Trophoblast cell (in vitro differentiated cells and primary cell): ENCODE measurements around the gene TPMT.

Experiments used
- DNase-seq, 2 donors: peaks; one replicate each; pipeline ENCODE4 v3.0.0-alpha.2; 2016
- H2AFZ ChIP-seq: 2 replicates; pipeline ENCODE4 v1.6.1; 2013; ENCODE audit warnings: low read length, moderate library complexity, mild to moderate bottlenecking; ENCODE audit not compliant: insufficient read depth, poor library complexity
- H2AK5ac ChIP-seq: 2 replicates; pipeline ENCODE4 v1.6.1; 2013; ENCODE audit warnings: mild to moderate bottlenecking, low read length
- H2BK120ac ChIP-seq: 2 replicates; pipeline ENCODE4 v1.6.1; 2013; ENCODE audit warnings: low read length, mild to moderate bottlenecking, moderate library complexity; ENCODE audit not compliant: insufficient read depth, poor library complexity
- H2BK12ac ChIP-seq: 2 replicates; pipeline ENCODE4 v1.6.1; 2013; ENCODE audit warnings: mild to moderate bottlenecking, low read length, moderate library complexity
- H2BK5ac ChIP-seq: 2 replicates; pipeline ENCODE4 v1.6.1; 2013; ENCODE audit warnings: low read length, low read depth, moderate library complexity, mild to moderate bottlenecking; ENCODE audit not compliant: poor library complexity
- H3K14ac ChIP-seq: 2 replicates; pipeline ENCODE4 v1.6.1; 2013; ENCODE audit warnings: mild to moderate bottlenecking, low read length
- H3K18ac ChIP-seq: 2 replicates; pipeline ENCODE4 v1.6.1; 2013; ENCODE audit warnings: mild to moderate bottlenecking, low read length
- H3K23ac ChIP-seq: 2 replicates; pipeline ENCODE4 v1.6.1; 2013; ENCODE audit warnings: low read length
- H3K27ac ChIP-seq: 2 replicates; pipeline ENCODE4 v1.5.1; 2013; ENCODE audit warnings: low read depth, mild to moderate bottlenecking, inconsistent platforms, low read length, moderate library complexity
- H3K27me3 ChIP-seq: 2 replicates; pipeline ENCODE4 v1.6.1; 2013; ENCODE audit warnings: inconsistent platforms, mild to moderate bottlenecking, low read length, moderate library complexity; ENCODE audit not compliant: insufficient read depth
- H3K36me3 ChIP-seq, 2 experiments: 1 replicate in 1 of 2; 2 replicates in 1 of 2; pipeline ENCODE4 v1.6.1; 2013; ENCODE audit warnings: low read length in 2 of 2, mild to moderate bottlenecking in 2 of 2, moderate library complexity in 1 of 2; ENCODE audit not compliant: insufficient read depth in 2 of 2, control insufficient read depth in 1 of 2
- H3K4ac ChIP-seq: 2 replicates; pipeline ENCODE4 v1.6.1; 2013; ENCODE audit warnings: low read depth, mild to moderate bottlenecking, low read length, moderate library complexity
- H3K4me1 ChIP-seq, 2 experiments: 1 replicate in 1 of 2; 2 replicates in 1 of 2; pipeline ENCODE4 v1.6.1; 2013; ENCODE audit warnings: low read length in 2 of 2, mild to moderate bottlenecking in 2 of 2, moderate library complexity in 1 of 2; ENCODE audit not compliant: insufficient read depth in 2 of 2, control insufficient read depth in 1 of 2
- H3K4me2 ChIP-seq: 2 replicates; pipeline ENCODE4 v1.6.1; 2013; ENCODE audit warnings: inconsistent platforms, mild to moderate bottlenecking, low read length, moderate library complexity
- H3K4me3 ChIP-seq: 2 replicates; pipeline ENCODE4 v1.5.1; 2013; ENCODE audit warnings: mild to moderate bottlenecking, low read depth, low read length, inconsistent platforms
- H3K79me1 ChIP-seq: one replicate; pipeline ENCODE4 v1.6.1; 2013; ENCODE audit warnings: low read length
- H3K79me2 ChIP-seq: 2 replicates; pipeline ENCODE4 v1.6.1; 2013; ENCODE audit warnings: low read length, mild to moderate bottlenecking; ENCODE audit not compliant: control insufficient read depth, insufficient read depth, poor library complexity
- H3K9ac ChIP-seq: 2 replicates; pipeline ENCODE4 v1.6.1; 2013; ENCODE audit warnings: mild to moderate bottlenecking, low read length
- H3K9me3 ChIP-seq: 2 replicates; pipeline ENCODE4 v1.6.1; 2013; ENCODE audit warnings: low read depth, mild to moderate bottlenecking, control low read depth, inconsistent platforms, low read length; ENCODE audit not compliant: insufficient read depth
- H4K12ac ChIP-seq: 2 replicates; pipeline ENCODE4 v1.6.1; 2013; ENCODE audit warnings: low read depth, mild to moderate bottlenecking, low read length, moderate library complexity
- H4K8ac ChIP-seq: 2 replicates; pipeline ENCODE4 v1.6.1; 2013; ENCODE audit warnings: low read depth, mild to moderate bottlenecking, low read length, moderate library complexity
- H4K91ac ChIP-seq: one replicate; pipeline ENCODE4 v1.6.1; 2013; ENCODE audit warnings: low read depth, mild to moderate bottlenecking, low read length, moderate library complexity
- WGBS: extraction: QIAGEN DNeasy Blood & Tissue Kit; methylation state at CpG from one replicate; pipeline ENCODE4 v1.1.7; 2013; ENCODE audit warnings: missing lambda C conversion rate; ENCODE audit not compliant: insufficient read length, insufficient coverage; ENCODE audit errors: extremely low coverage; 5-methylcytosine and 5-hydroxymethylcytosine counted together

Gene TPMT

DNA sequence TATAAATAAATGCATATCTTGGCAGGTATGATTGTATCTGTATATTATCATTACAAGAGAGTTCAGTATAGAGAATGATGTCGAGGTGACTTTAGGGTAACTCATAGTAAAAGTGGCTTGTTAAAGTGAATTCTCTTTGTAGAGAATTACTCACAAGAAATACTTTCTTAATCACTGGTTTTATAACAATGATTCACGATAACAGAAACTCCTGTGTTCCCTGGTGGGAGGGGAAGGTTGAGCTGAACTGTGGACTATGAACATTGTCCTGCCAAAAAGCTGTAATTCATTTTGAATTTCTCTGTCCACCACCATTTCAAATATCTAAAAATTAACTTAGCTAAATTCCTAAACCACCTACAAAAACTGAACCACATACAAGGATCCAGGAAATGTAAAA lies 7.7 kb downstream of the TPMT start:
- H4K12ac ChIP-seq = no peak overlapping the region
- no peak for DNase-seq
- H3K79me1 ChIP-seq = no peaks in the 10 kb centered on the region
- no peak overlapping the region for H3K4me3 ChIP-seq
- no peak overlapping the region for H3K18ac ChIP-seq
- H4K8ac ChIP-seq = no peak overlapping the region
- H3K14ac ChIP-seq = no peak overlapping the region
- no peak overlapping the region for H3K4ac ChIP-seq
- no peaks in the 10 kb centered on the region for H3K79me2 ChIP-seq
- H2BK12ac ChIP-seq = no peak overlapping the region
- H2AK5ac ChIP-seq = no peak overlapping the region
- H3K36me3 ChIP-seq = peaks cover 2 to 4% of the 10 kb centered on the region in 2 experiments
- no peak overlapping the region for H3K23ac ChIP-seq
- H3K9ac ChIP-seq = no peak overlapping the region
- no peak overlapping the region for H2AFZ ChIP-seq
- H2BK5ac ChIP-seq = no peak overlapping the region
- WGBS = no CpG with 5 or more reads among the region's 2 CpGs
- no peaks in the 10 kb centered on the region for H3K27me3 ChIP-seq
- no peak overlapping the region for H3K4me2 ChIP-seq
- H3K9me3 ChIP-seq = no peaks in the 10 kb centered on the region
- no peak overlapping the region for H4K91ac ChIP-seq
- no peak overlapping the region for H3K27ac ChIP-seq
- no peak overlapping the region for H2BK120ac ChIP-seq
- peaks cover 0 to 3% of the 10 kb centered on the region in 2 experiments for H3K4me1 ChIP-seq

DNA sequence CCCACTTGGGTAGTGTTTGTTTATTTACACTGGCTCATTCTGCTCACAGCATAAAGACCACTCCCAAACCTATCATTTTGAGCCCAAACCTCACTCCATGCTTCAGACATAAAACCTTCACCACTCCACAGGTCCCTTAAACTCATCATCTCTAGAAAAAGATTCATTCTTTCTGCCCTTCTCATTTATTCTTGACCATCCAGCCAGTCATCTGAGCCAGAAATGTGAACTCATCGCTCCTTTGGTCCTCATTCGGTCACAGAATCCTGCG lies 12.4 kb downstream of the TPMT start:
- no peak overlapping the region for H4K12ac ChIP-seq
- no peak overlapping the region for H3K27ac ChIP-seq
- no peak overlapping the region for H2BK12ac ChIP-seq
- no peak overlapping the region for H2AFZ ChIP-seq
- no peak overlapping the region for H4K91ac ChIP-seq
- H3K4me1 ChIP-seq = no peaks in the 10 kb centered on the region
- WGBS = no CpG with 5 or more reads among the region's 3 CpGs
- no peak overlapping the region for H2AK5ac ChIP-seq
- no peak overlapping the region for H2BK120ac ChIP-seq
- H3K27me3 ChIP-seq = no peaks in the 10 kb centered on the region
- no peak overlapping the region for H3K14ac ChIP-seq
- H3K79me2 ChIP-seq = no peaks in the 10 kb centered on the region
- no peak overlapping the region for H3K4me3 ChIP-seq
- no peaks in the 10 kb centered on the region for H3K9me3 ChIP-seq
- H3K36me3 ChIP-seq = peaks cover 7 to 10% of the 10 kb centered on the region in 2 experiments
- no peak overlapping the region for H3K23ac ChIP-seq
- H4K8ac ChIP-seq = no peak overlapping the region
- no peak overlapping the region for H3K18ac ChIP-seq
- H3K79me1 ChIP-seq = no peaks in the 10 kb centered on the region
- no peak overlapping the region for H3K4ac ChIP-seq
- H2BK5ac ChIP-seq = no peak overlapping the region
- DNase-seq = no peak
- no peak overlapping the region for H3K4me2 ChIP-seq
- no peak overlapping the region for H3K9ac ChIP-seq

DNA sequence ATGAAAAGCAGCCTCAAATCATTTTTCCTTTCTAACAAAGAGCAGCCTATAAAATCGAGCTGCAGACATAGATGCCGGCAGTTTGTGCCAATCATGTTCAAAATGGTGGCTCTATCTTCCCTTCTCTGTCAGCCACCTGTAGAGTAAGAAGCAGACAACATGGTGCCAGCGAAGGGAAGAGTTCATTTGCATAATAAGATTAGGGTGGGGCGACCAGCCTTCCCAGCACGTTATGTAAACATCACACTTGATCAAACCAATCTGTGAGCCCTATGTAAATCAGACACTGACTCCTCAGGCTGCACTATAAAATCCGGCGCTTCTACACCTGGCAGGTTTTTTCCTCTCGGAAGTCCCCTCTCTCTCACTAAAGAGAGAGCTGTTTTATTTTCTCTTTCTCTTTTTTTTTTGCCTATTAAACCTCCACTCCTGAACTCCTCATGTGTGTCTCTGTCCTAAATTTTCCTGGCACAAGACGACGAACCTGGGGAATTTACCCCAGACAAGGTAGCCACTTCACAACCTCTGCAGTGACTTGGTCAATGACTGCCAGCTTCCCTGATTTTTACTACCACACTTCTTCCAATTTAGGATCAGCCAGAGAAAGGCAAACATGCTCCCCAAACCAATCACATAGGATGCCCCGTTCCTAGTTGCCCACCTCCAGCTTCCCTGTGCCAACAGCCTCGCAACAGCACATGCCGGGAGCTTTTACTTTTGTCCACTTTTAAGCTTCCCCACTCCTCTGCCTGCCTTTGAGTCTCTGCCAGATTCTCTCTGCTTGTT lies 12.9 kb downstream of the TPMT start:
- Histone ChIP-seq H4K12ac (no peak overlapping the region), H2BK12ac (no peak overlapping the region), H3K36me3 (peaks cover 7 to 10% of the 10 kb centered on the region in 2 experiments), H3K4me2 (no peak overlapping the region), H3K27me3 (no peaks in the 10 kb centered on the region), H3K4me1 (no peaks in the 10 kb centered on the region), H2AK5ac (no peak overlapping the region), H3K4me3 (no peak overlapping the region), H3K14ac (no peak overlapping the region), H2AFZ (no peak overlapping the region), H3K18ac (no peak overlapping the region), H3K9me3 (no peaks in the 10 kb centered on the region), H3K27ac (no peak overlapping the region), H4K91ac (no peak overlapping the region), H3K9ac (no peak overlapping the region), H2BK5ac (no peak overlapping the region), H2BK120ac (no peak overlapping the region), H3K79me2 (no peaks in the 10 kb centered on the region), H4K8ac (no peak overlapping the region), H3K4ac (no peak overlapping the region), H3K79me1 (no peaks in the 10 kb centered on the region), H3K23ac (no peak overlapping the region)
- no peak for DNase-seq
- no CpG with 5 or more reads among the region's 13 CpGs for whole genome bisulfite sequencing

DNA sequence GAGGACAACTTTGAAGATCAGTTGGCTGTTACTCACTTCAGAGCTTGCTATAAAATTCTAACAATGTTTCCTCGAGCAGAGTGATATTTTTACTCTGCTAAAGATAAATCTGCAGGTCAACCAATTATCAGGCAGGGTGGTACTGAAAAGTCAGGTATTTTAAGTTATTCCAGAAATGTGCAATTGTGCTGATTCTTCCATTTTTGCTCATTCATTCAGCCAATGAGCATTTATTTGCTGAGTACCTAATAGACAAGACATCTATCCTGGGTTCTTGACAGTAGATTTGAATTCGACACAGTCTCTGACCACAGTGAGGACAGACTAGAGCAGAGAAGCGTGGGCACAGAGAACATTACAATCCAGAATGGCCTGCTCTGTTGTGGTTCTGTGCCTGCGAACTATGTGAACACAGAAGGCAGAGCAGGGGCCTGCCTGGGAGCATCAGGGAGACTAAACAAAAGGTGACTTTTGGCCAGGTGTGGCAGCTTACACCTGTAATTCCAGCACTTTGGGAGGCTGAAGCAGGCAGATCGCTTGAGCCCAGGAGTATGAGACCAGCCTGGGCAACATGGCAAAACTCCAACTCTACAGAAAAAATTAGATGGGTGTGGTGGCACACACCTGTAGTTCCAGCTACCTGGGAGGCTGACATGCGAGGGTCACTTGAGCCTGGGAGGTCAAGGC lies 14.8 kb downstream of the TPMT start:
- Histone ChIP-seq H4K91ac (no peak overlapping the region), H3K4me1 (no peaks in the 10 kb centered on the region), H2BK12ac (no peak overlapping the region), H2BK120ac (no peak overlapping the region), H2AFZ (no peak overlapping the region), H3K23ac (no peak overlapping the region), H3K27ac (no peak overlapping the region), H3K4ac (no peak overlapping the region), H3K36me3 (peaks cover 5 to 10% of the 10 kb centered on the region in 2 experiments), H3K4me2 (no peak overlapping the region), H3K4me3 (no peak overlapping the region), H2AK5ac (no peak overlapping the region), H3K79me1 (no peaks in the 10 kb centered on the region), H2BK5ac (no peak overlapping the region), H3K79me2 (no peaks in the 10 kb centered on the region), H4K8ac (no peak overlapping the region), H3K27me3 (no peaks in the 10 kb centered on the region), H3K14ac (no peak overlapping the region), H3K18ac (no peak overlapping the region), H3K9me3 (no peaks in the 10 kb centered on the region), H4K12ac (no peak overlapping the region), H3K9ac (peak overlapping the region; percentile 40)
- peak in 1 of 2 donors; percentile 66 for DNase-seq
- WGBS = no CpG with 5 or more reads among the region's 6 CpGs
